DND-41 (cell line): ENCODE results near the gene GTF3C2.
"Not testable (repeated sequence)": the region's sequence is repeated elsewhere in the genome, so short reads cannot be mapped to it uniquely, and the experiment has no call there.

Experiments used
- CTCF ChIP-seq: IDR thresholded peaks from 2 replicates; pipeline ENCODE4 v1.5.1; 2012; ENCODE audit warnings: borderline replicate concordance, low read length, moderate library complexity, mild to moderate bottlenecking; ENCODE audit not compliant: poor library complexity, severe bottlenecking; ENCODE audit errors: extremely low read depth
- EZH2 ChIP-seq: IDR thresholded peaks from 3 replicates; pipeline ENCODE4 v1.6.1; 2012; ENCODE audit warnings: borderline replicate concordance, low read depth, mild to moderate bottlenecking, moderate library complexity, low read length, inconsistent platforms; ENCODE audit not compliant: severe bottlenecking

- TF ChIP-seq CTCF, EZH2: not testable (repeated sequence)
These were observed 56.0 kb downstream of the GTF3C2 start for GRCh38 chr2:27300606-27301005.
